Measurements from ENCODE around the gene MRPL37. TPM values are rescaled to one million over a fixed set of nuclear protein-coding genes. Genes with fewer than 3 reads are reported as not detected.
A peak's percentile ranks its signal among the peaks of the same experiment; 100 is the strongest.

The MRPL37 gene
- total and polyA plus RNA-seq, 5 donors from 2014 or later = 34.5 to 66.7 (median 64.6) TPM

DNA sequence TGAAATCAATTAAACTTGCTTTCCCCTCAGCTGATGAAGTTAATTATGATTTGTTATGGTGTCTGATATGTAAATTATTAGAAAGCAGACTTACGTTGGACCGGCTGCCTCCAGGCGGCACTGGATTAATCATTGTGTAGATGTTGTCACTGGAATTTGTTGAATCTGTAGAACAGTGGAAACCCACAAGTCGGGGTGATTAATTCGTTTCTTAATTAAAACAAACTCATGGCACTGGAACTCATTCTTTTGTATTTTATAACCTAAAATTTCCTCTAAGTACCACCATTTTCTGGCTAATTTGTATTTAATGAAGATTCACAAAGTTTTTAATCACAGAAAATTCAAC is 39.0 kb downstream of the MRPL37 start:
- DNase-seq = no peak
- H3K27me3 ChIP-seq (ENCODE audit: control insufficient read depth, insufficient read depth, low read length) = no peaks in the 10 kb centered on the region
- Mint-ChIP-seq H3K36me3 (peaks cover 37% of the 10 kb centered on the region), H3K4me3 (no peak overlapping the region), H3K27ac (no peak overlapping the region), H3K4me1 (no peaks in the 10 kb centered on the region), H3K27me3 (no peaks in the 10 kb centered on the region), H3K9me3 (no peaks in the 10 kb centered on the region)
- ATAC-seq (ENCODE audit: low read depth in 2 of 2) = no peak
- no peak overlapping the region for H3K4me3 ChIP-seq (ENCODE audit: low read depth, low read length)
- no peaks in the 10 kb centered on the region for H3K4me1 ChIP-seq (ENCODE audit: control insufficient read depth, insufficient read depth, low read length, poor library complexity, severe bottlenecking)
- no peaks in the 10 kb centered on the region for H3K9me3 ChIP-seq (ENCODE audit: control insufficient read depth in 2 of 2, low read length in 2 of 2)
- H3K36me3 ChIP-seq (ENCODE audit: control insufficient read depth, insufficient read depth, low read length) = peaks cover 31% of the 10 kb centered on the region
- H3K27ac ChIP-seq (ENCODE audit: insufficient read depth, low read length, poor library complexity, severe bottlenecking) = no peak overlapping the region

DNA sequence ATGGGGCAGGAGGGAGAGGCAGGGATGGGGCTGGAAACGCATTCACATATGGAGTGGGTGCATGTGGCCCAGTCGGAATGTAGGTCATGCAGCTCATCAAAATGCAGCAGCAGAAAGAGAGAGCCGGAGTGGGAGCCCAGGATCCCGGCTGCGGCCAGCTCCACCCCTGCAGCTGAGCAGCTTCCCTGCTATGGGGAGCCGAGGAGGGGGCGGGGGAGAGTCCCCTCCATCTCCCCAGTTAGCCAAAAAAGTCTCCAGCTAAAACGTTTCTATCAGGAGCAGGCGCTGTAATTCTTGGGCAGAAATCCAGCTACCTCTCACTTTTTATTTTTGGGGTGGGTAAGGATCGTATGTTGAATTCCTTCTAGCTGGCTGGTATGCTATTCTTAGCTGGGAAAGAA is 39.7 kb downstream of the MRPL37 start:
- peaks cover 31% of the 10 kb centered on the region for H3K36me3 ChIP-seq (ENCODE audit: control insufficient read depth, insufficient read depth, low read length)
- no peaks in the 10 kb centered on the region for H3K27me3 ChIP-seq (ENCODE audit: control insufficient read depth, insufficient read depth, low read length)

DNA sequence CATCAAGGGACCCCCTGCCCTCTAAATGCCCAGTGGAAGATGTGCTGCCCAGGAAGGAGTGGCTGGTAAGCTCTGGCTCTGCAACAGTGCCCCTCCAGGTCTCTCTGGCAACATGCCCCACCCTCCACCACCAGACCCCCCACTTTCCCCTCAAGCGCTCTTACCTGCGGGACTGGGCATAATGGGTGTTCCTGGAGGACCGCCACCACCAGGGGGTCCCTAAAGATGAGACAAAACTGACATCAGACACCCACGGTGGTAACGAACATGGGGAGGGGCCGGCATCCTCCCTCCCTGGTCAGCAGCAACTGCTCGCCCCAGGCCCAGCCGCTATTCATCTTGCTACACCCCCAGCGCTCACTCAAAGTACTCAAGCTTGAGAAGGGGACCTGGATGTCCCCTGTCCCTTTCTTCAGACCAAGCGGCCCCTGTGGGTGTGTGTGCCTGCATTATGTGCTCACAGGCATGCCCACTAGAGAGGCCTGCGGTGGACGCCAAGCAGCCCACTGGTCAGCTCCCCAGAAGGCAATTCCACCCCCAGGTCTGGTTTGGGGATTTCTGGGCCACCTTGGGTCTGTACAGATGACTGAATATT is 40.9 kb downstream of the MRPL37 start:
- H3K36me3 Mint-ChIP-seq = peaks cover 32% of the 10 kb centered on the region
- H3K27ac Mint-ChIP-seq = peak overlapping the region in 1 of 3 donors; percentile 20
- Histone ChIP-seq H3K9me3 (ENCODE audit: control insufficient read depth in 2 of 2, low read length in 2 of 2) (no peaks in the 10 kb centered on the region), H3K27me3 (ENCODE audit: control insufficient read depth, insufficient read depth, low read length) (no peaks in the 10 kb centered on the region), H3K27ac (ENCODE audit: insufficient read depth, low read length, poor library complexity, severe bottlenecking) (no peak overlapping the region), H3K36me3 (ENCODE audit: control insufficient read depth, insufficient read depth, low read length) (peaks cover 31% of the 10 kb centered on the region), H3K4me1 (ENCODE audit: control insufficient read depth, insufficient read depth, low read length, poor library complexity, severe bottlenecking) (no peaks in the 10 kb centered on the region), H3K4me3 (ENCODE audit: low read depth, low read length) (no peak overlapping the region)
- H3K4me1 Mint-ChIP-seq = peaks cover 0 to 4% (median 0%) of the 10 kb centered on the region in 4 donors
- no peak for ATAC-seq (ENCODE audit: low read depth in 2 of 2)
- DNase-seq = no peak
- H3K27me3 Mint-ChIP-seq = no peaks in the 10 kb centered on the region
- no peak overlapping the region for H3K4me3 Mint-ChIP-seq
- no peaks in the 10 kb centered on the region for H3K9me3 Mint-ChIP-seq

More for the DNA sequence above, 39.7 kb downstream of the MRPL37 start:
- DNase-seq (no peak), ATAC-seq (ENCODE audit: low read depth in 2 of 2) (no peak)
- Histone ChIP-seq H3K4me1 (ENCODE audit: control insufficient read depth, insufficient read depth, low read length, poor library complexity, severe bottlenecking) (no peaks in the 10 kb centered on the region), H3K4me3 (ENCODE audit: low read depth, low read length) (no peak overlapping the region), H3K9me3 (ENCODE audit: control insufficient read depth in 2 of 2, low read length in 2 of 2) (no peaks in the 10 kb centered on the region), H3K27ac (ENCODE audit: insufficient read depth, low read length, poor library complexity, severe bottlenecking) (no peak overlapping the region)
- no peak overlapping the region for H3K27ac Mint-ChIP-seq
- peaks cover 33% of the 10 kb centered on the region for H3K36me3 Mint-ChIP-seq
- peaks cover 0 to under 1% (median 0%) of the 10 kb centered on the region in 4 donors for H3K4me1 Mint-ChIP-seq
- H3K4me3 Mint-ChIP-seq = no peak overlapping the region
- no peaks in the 10 kb centered on the region for H3K9me3 Mint-ChIP-seq
- H3K27me3 Mint-ChIP-seq = no peaks in the 10 kb centered on the region

DNA sequence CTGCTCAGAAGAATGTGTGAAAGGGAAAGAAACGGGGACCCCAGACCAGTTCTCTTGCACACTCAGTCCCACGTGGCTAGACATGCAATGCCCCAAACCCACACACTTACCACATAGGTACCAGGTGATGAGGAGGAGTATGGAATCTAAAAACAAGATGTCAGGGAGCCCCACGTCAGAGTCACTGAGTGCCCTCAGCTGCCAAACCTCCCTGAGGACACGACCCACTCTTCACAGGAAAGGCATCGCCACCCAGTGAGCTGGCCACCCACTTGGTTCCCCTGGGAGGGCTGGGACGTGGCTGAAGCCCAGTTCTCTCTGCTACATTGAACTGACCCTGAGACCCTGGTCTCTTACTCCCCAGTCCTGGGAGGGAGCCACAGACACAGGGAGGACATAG is 41.4 kb downstream of the MRPL37 start:
- H3K9me3 Mint-ChIP-seq = no peaks in the 10 kb centered on the region
- peak overlapping the region in 1 of 3 donors; percentile 20 for H3K27ac Mint-ChIP-seq
- Histone ChIP-seq H3K36me3 (ENCODE audit: control insufficient read depth, insufficient read depth, low read length) (peaks cover 28% of the 10 kb centered on the region), H3K4me1 (ENCODE audit: control insufficient read depth, insufficient read depth, low read length, poor library complexity, severe bottlenecking) (no peaks in the 10 kb centered on the region), H3K9me3 (ENCODE audit: control insufficient read depth in 2 of 2, low read length in 2 of 2) (no peaks in the 10 kb centered on the region), H3K4me3 (ENCODE audit: low read depth, low read length) (no peak overlapping the region), H3K27me3 (ENCODE audit: control insufficient read depth, insufficient read depth, low read length) (no peaks in the 10 kb centered on the region), H3K27ac (ENCODE audit: insufficient read depth, low read length, poor library complexity, severe bottlenecking) (no peak overlapping the region)
- H3K4me3 Mint-ChIP-seq = no peak overlapping the region
- H3K4me1 Mint-ChIP-seq = peaks cover 0 to 4% (median 0%) of the 10 kb centered on the region in 4 donors
- H3K27me3 Mint-ChIP-seq = no peaks in the 10 kb centered on the region
- ATAC-seq (ENCODE audit: low read depth in 2 of 2) (no peak), DNase-seq (no peak)
- peaks cover 31% of the 10 kb centered on the region for H3K36me3 Mint-ChIP-seq

DNA sequence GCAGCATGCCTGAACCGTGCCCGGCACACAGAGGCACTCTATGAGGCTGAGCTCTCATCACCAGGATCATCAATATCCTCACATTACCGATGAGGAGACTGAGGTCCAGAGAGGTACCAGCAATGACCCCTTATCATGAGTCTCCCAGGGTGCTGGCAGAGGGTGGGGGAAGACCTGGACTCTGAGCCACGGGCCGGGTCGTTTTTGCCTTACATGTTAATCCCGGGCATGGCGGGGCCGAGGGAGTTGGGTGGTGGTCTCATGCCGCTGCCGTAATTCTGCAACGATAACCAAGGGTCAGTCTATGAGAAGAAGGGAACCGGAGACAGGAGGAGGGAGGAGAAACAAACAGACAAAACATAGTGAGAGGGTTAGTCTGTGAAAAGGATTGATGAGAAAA is 43.1 kb downstream of the MRPL37 start:
- Mint-ChIP-seq H3K27ac (peak overlapping the region in 1 of 3 donors; percentile 62), H3K9me3 (no peaks in the 10 kb centered on the region), H3K36me3 (peaks cover 16% of the 10 kb centered on the region), H3K4me1 (peaks cover 0 to 4% (median 0%) of the 10 kb centered on the region in 4 donors), H3K4me3 (no peak overlapping the region), H3K27me3 (no peaks in the 10 kb centered on the region)
- peaks cover 23% of the 10 kb centered on the region for H3K36me3 ChIP-seq (ENCODE audit: control insufficient read depth, insufficient read depth, low read length)
- no peak overlapping the region for H3K27ac ChIP-seq (ENCODE audit: insufficient read depth, low read length, poor library complexity, severe bottlenecking)
- no peaks in the 10 kb centered on the region for H3K27me3 ChIP-seq (ENCODE audit: control insufficient read depth, insufficient read depth, low read length)
- no peak for ATAC-seq (ENCODE audit: low read depth in 2 of 2)
- H3K4me3 ChIP-seq (ENCODE audit: low read depth, low read length) = no peak overlapping the region
- no peaks in the 10 kb centered on the region for H3K9me3 ChIP-seq (ENCODE audit: control insufficient read depth in 2 of 2, low read length in 2 of 2)
- H3K4me1 ChIP-seq (ENCODE audit: control insufficient read depth, insufficient read depth, low read length, poor library complexity, severe bottlenecking) = no peaks in the 10 kb centered on the region
- DNase-seq = no peak

DNA sequence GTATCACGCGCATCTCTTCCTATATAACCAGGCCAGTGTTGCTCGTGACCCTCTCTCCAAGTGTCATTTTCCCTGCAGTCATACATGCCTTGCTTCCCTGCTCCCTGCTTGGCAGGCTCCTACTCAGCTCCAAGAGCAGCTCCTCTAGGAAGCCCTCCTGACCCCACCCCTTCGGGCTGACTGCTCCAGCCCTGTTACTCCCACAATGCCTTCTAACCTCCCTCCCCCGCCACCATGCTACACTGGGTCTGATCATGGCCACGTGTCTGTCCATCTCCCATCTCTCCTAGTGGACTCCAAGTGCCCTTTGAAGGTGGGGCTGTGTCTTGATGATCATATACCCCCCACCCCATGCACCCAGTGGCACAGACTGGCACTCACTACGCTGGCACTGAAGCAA is 44.7 kb downstream of the MRPL37 start:
- H3K4me3 Mint-ChIP-seq = no peak overlapping the region
- H3K9me3 Mint-ChIP-seq = no peaks in the 10 kb centered on the region
- ATAC-seq (ENCODE audit: low read depth in 2 of 2) = no peak
- Histone ChIP-seq H3K9me3 (ENCODE audit: control insufficient read depth in 2 of 2, low read length in 2 of 2) (no peaks in the 10 kb centered on the region), H3K36me3 (ENCODE audit: control insufficient read depth, insufficient read depth, low read length) (peaks cover 16% of the 10 kb centered on the region), H3K4me3 (ENCODE audit: low read depth, low read length) (no peak overlapping the region), H3K27ac (ENCODE audit: insufficient read depth, low read length, poor library complexity, severe bottlenecking) (no peak overlapping the region), H3K4me1 (ENCODE audit: control insufficient read depth, insufficient read depth, low read length, poor library complexity, severe bottlenecking) (no peaks in the 10 kb centered on the region), H3K27me3 (ENCODE audit: control insufficient read depth, insufficient read depth, low read length) (no peaks in the 10 kb centered on the region)
- peaks cover 0 to 4% (median 0%) of the 10 kb centered on the region in 4 donors for H3K4me1 Mint-ChIP-seq
- H3K27ac Mint-ChIP-seq = no peak overlapping the region
- peaks cover 17% of the 10 kb centered on the region for H3K36me3 Mint-ChIP-seq
- DNase-seq = no peak
- no peaks in the 10 kb centered on the region for H3K27me3 Mint-ChIP-seq

DNA sequence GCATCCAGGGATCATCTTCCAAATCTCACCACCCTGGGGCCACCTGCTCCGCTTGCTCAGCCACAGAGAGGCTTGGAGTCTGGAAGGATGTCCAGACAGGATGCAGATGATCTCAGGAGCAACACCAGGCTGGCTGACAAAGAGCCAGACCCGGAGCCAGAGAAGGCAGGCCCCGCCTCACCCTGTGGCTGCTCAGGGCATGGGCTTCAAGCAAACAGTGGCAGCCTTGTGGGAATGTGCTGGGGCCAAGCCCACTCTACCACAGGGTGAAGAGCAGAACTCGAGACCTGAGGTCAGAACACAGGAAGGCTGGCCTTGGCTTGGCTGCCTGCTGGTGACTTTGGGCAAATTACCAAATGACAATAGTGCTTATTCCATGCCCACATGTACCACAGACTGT is 45.5 kb downstream of the MRPL37 start:
- no peaks in the 10 kb centered on the region for H3K27me3 Mint-ChIP-seq
- Histone ChIP-seq H3K9me3 (ENCODE audit: control insufficient read depth in 2 of 2, low read length in 2 of 2) (no peaks in the 10 kb centered on the region), H3K27me3 (ENCODE audit: control insufficient read depth, insufficient read depth, low read length) (no peaks in the 10 kb centered on the region), H3K36me3 (ENCODE audit: control insufficient read depth, insufficient read depth, low read length) (peaks cover 20% of the 10 kb centered on the region), H3K4me1 (ENCODE audit: control insufficient read depth, insufficient read depth, low read length, poor library complexity, severe bottlenecking) (no peaks in the 10 kb centered on the region), H3K4me3 (ENCODE audit: low read depth, low read length) (no peak overlapping the region), H3K27ac (ENCODE audit: insufficient read depth, low read length, poor library complexity, severe bottlenecking) (no peak overlapping the region)
- H3K36me3 Mint-ChIP-seq = peaks cover 17% of the 10 kb centered on the region
- DNase-seq = no peak
- H3K4me3 Mint-ChIP-seq = no peak overlapping the region
- H3K27ac Mint-ChIP-seq = no peak overlapping the region
- H3K9me3 Mint-ChIP-seq = no peaks in the 10 kb centered on the region
- no peak for ATAC-seq (ENCODE audit: low read depth in 2 of 2)
- H3K4me1 Mint-ChIP-seq = peaks cover 0 to 4% (median 0%) of the 10 kb centered on the region in 4 donors

DNA sequence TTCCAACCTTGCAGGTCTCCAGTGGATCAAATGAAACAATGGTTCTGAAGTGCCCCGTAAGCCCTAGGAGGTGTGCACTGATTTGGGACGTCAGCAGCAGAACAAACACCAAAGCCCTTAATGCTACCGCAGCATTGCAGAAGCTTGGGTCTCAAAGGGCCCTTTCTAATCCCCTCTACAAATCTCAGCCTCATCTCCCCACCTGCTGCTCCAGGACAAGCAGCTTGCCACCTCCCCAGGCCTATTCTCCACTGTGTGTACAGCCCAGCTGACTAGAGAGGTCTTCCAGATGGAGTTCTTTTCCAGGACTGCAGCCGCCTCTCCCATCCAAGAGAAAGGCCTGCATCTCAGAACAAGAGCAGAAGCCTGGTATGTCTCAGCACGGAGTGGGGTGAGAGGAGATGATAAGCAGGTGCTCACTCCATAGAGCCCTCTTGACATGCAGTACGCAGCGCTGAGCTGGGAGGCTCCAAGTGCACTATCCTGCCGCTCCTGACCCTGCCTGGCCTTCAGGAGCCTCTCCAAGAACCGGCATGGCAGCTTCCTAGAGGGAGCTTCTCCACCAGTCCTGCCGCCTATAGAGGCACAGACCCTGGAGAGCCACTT is 46.3 kb downstream of the MRPL37 start:
- no peaks in the 10 kb centered on the region for H3K27me3 ChIP-seq (ENCODE audit: control insufficient read depth, insufficient read depth, low read length)
- H3K9me3 Mint-ChIP-seq = no peaks in the 10 kb centered on the region
- peaks cover 20% of the 10 kb centered on the region for H3K36me3 ChIP-seq (ENCODE audit: control insufficient read depth, insufficient read depth, low read length)
- H3K27ac Mint-ChIP-seq = peak overlapping the region in 1 of 3 donors; percentile 15
- H3K4me1 ChIP-seq (ENCODE audit: control insufficient read depth, insufficient read depth, low read length, poor library complexity, severe bottlenecking) = no peaks in the 10 kb centered on the region
- no peaks in the 10 kb centered on the region for H3K27me3 Mint-ChIP-seq
- no peak overlapping the region for H3K4me3 ChIP-seq (ENCODE audit: low read depth, low read length)
- peaks cover 0 to 4% (median 0%) of the 10 kb centered on the region in 4 donors for H3K4me1 Mint-ChIP-seq
- ATAC-seq (ENCODE audit: low read depth in 2 of 2) = no peak
- no peak overlapping the region for H3K27ac ChIP-seq (ENCODE audit: insufficient read depth, low read length, poor library complexity, severe bottlenecking)
- peaks cover 20% of the 10 kb centered on the region for H3K36me3 Mint-ChIP-seq
- DNase-seq = no peak
- H3K4me3 Mint-ChIP-seq = no peak overlapping the region
- H3K9me3 ChIP-seq (ENCODE audit: control insufficient read depth in 2 of 2, low read length in 2 of 2) = no peaks in the 10 kb centered on the region

All from CD4-positive, CD25-positive, alpha-beta regulatory T cell (primary cell).